Brain microvascular endothelial cell (primary cell): ENCODE measurements around the gene IQSEC1.

Experiments
- DNase-seq: peaks from one replicate; pipeline ENCODE4 v3.0.0-alpha.2; 2020
- H3K27ac ChIP-seq: fragments of 250-450 bp; sonication (Bioruptor Pico); 2 replicates; pipeline ENCODE4 v1.5.1; 2020; ENCODE audit warnings: mild to moderate bottlenecking, moderate library complexity
- H3K27me3 ChIP-seq: fragments of 250-450 bp; sonication (Bioruptor Pico); replicated peaks from 2 replicates; pipeline ENCODE4 v1.5.1; 2020; ENCODE audit warnings: mild to moderate bottlenecking
- H3K36me3 ChIP-seq: fragments of 250-450 bp; sonication (Bioruptor Pico); replicated peaks from 2 replicates; pipeline ENCODE4 v1.5.1; 2020; ENCODE audit warnings: mild to moderate bottlenecking
- H3K4me3 ChIP-seq: 2 replicates; pipeline ENCODE4 v1.5.1; 2011; ENCODE audit warnings: low read depth, mild to moderate bottlenecking, control low read depth, low read length, moderate library complexity
- CTCF ChIP-seq: IDR thresholded peaks from 2 replicates; pipeline ENCODE4 v1.5.1; 2011; ENCODE audit warnings: low read depth, mild to moderate bottlenecking, moderate library complexity, low read length, control low read depth, inconsistent platforms; ENCODE audit errors: missing control alignments
- in situ Hi-C: cut with HindIII; loops from 2 replicates; pipeline ENCODE4 v1.10.0; 2017; ENCODE audit warnings: low sequenced_read_pairs, low pct_ligation_motif_present

IQSEC1 gene

GRCh38 chr3:13012221-13012691 is 61.0 kb downstream of the IQSEC1 start:
- Histone ChIP-seq H3K27ac (no peak overlapping the region), H3K27me3 (no peaks in the 10 kb centered on the region), H3K36me3 (no peaks in the 10 kb centered on the region), H3K4me3 (no peak overlapping the region)
- no peak for DNase-seq
- TF ChIP-seq CTCF, result no peak
- in situ Hi-C loops, result no loop called here

- DNase-seq, result no peak
- Histone ChIP-seq H3K27me3 (no peaks in the 10 kb centered on the region), H3K27ac (no peak overlapping the region), H3K4me3 (no peak overlapping the region), H3K36me3 (no peaks in the 10 kb centered on the region)
- in situ Hi-C loops, result no loop called here
- no peak for TF ChIP-seq CTCF
These were observed 61.5 kb downstream of the IQSEC1 start for GRCh38 chr3:13011573-13012220.

- no peaks in the 10 kb centered on the region for H3K27me3 ChIP-seq
- no peaks in the 10 kb centered on the region for H3K36me3 ChIP-seq
- H3K27ac ChIP-seq, result no peak overlapping the region
- in situ Hi-C loops, result no loop called here
- TF ChIP-seq CTCF, result no peak
- no peak for DNase-seq
- H3K4me3 ChIP-seq, result no peak overlapping the region
These were observed 62.3 kb downstream of the IQSEC1 start for GRCh38 chr3:13010780-13011572.

GRCh38 chr3:13009946-13010315 is 63.3 kb downstream of the IQSEC1 start:
- in situ Hi-C loops, result no loop called here
- Histone ChIP-seq H3K27ac (no peak overlapping the region), H3K36me3 (no peaks in the 10 kb centered on the region), H3K4me3 (no peak overlapping the region), H3K27me3 (no peaks in the 10 kb centered on the region)
- DNase-seq, result no peak
- TF ChIP-seq CTCF, result no peak

- H3K4me3 ChIP-seq, result no peak overlapping the region
- DNase-seq, result no peak
These were observed 63.9 kb downstream of the IQSEC1 start for GRCh38 chr3:13009132-13009945.

More at GRCh38 chr3:13009132-13009945, 63.9 kb downstream of the IQSEC1 start:
- no peak for TF ChIP-seq CTCF
- Histone ChIP-seq H3K36me3 (no peaks in the 10 kb centered on the region), H3K27ac (no peak overlapping the region), H3K27me3 (no peaks in the 10 kb centered on the region)
- in situ Hi-C loops, result no loop called here
